Osteocyte (in vitro differentiated cells): ENCODE data around the gene BFSP1. TPM values are rescaled to one million over a fixed set of nuclear protein-coding genes. Genes with fewer than 3 reads are reported as not detected.

Experiments
- DNase-seq: peaks from one replicate; pipeline ENCODE4 v3.0.0; 2021; ENCODE audit warnings: mixed read lengths; ENCODE audit not compliant: unreplicated experiment; ENCODE audit errors: extremely low spot score
- H3K27ac Mint-ChIP-seq: one replicate; pipeline ENCODE4 v1.8.0; 2021; ENCODE audit warnings: mild to moderate bottlenecking, mixed read lengths; ENCODE audit not compliant: unreplicated experiment
- H3K27me3 Mint-ChIP-seq: one replicate; pipeline ENCODE4 v1.8.0; 2021; ENCODE audit warnings: mixed read lengths; ENCODE audit not compliant: unreplicated experiment
- H3K36me3 Mint-ChIP-seq: one replicate; pipeline ENCODE4 v1.8.0; 2021; ENCODE audit warnings: mixed read lengths; ENCODE audit not compliant: unreplicated experiment
- H3K4me1 Mint-ChIP-seq: one replicate; pipeline ENCODE4 v1.8.0; 2021; ENCODE audit warnings: mixed read lengths; ENCODE audit not compliant: unreplicated experiment
- H3K4me3 Mint-ChIP-seq: one replicate; pipeline ENCODE4 v1.8.0; 2021; ENCODE audit warnings: mild to moderate bottlenecking, moderate library complexity, mixed read lengths; ENCODE audit not compliant: unreplicated experiment
- H3K9me3 Mint-ChIP-seq: one replicate; pipeline ENCODE4 v1.8.0; 2021; ENCODE audit warnings: mixed read lengths; ENCODE audit not compliant: unreplicated experiment
- total RNA-seq: library from RNA; stranded (reverse); gene quantifications from 2 replicates; pipeline ENCODE4 v1.2.1, GENCODE V29; 2021
- TF ChIP-seq, protein P1 (sequence below): fragments of 200-600 bp; sonication (generic); IDR thresholded peaks from 2 replicates; pipeline ENCODE4 v1.5.0; 2021; ENCODE audit warnings: antibody characterized with exemption, mild to moderate bottlenecking, moderate library complexity

BFSP1 gene
- total RNA-seq, 1 donor from 2014 or later: 13.8 TPM

DNA sequence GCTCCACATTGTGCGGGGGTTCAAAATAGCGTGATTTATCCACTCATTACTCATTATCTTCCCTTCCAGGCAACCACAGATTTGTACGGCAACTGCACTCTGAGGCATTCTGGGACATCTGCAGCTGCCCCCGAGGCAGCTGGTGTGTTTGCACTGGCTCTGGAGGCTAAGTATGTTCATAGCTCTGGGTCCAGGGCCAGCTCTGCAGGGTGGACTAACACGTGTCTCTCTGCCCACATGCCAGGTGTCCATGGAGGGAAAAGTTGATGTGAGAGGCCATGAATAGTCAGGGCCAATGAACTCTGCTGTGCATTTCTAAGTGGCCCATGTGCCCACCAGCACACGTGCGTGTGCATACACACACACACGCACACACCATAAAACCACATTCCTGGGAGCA, 74.9 kb downstream of the BFSP1 start:
- peak; percentile 23 for DNase-seq
- peaks cover 5% of the 10 kb centered on the region for H3K9me3 Mint-ChIP-seq
- H3K27me3 Mint-ChIP-seq: peaks cover 49% of the 10 kb centered on the region
- H3K4me1 Mint-ChIP-seq: no peaks in the 10 kb centered on the region
- H3K36me3 Mint-ChIP-seq: no peaks in the 10 kb centered on the region
- no peak overlapping the region for H3K4me3 Mint-ChIP-seq
- TF ChIP-seq, protein P1, sequence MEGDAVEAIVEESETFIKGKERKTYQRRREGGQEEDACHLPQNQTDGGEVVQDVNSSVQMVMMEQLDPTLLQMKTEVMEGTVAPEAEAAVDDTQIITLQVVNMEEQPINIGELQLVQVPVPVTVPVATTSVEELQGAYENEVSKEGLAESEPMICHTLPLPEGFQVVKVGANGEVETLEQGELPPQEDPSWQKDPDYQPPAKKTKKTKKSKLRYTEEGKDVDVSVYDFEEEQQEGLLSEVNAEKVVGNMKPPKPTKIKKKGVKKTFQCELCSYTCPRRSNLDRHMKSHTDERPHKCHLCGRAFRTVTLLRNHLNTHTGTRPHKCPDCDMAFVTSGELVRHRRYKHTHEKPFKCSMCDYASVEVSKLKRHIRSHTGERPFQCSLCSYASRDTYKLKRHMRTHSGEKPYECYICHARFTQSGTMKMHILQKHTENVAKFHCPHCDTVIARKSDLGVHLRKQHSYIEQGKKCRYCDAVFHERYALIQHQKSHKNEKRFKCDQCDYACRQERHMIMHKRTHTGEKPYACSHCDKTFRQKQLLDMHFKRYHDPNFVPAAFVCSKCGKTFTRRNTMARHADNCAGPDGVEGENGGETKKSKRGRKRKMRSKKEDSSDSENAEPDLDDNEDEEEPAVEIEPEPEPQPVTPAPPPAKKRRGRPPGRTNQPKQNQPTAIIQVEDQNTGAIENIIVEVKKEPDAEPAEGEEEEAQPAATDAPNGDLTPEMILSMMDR: no peak
- no peak overlapping the region for H3K27ac Mint-ChIP-seq

DNA sequence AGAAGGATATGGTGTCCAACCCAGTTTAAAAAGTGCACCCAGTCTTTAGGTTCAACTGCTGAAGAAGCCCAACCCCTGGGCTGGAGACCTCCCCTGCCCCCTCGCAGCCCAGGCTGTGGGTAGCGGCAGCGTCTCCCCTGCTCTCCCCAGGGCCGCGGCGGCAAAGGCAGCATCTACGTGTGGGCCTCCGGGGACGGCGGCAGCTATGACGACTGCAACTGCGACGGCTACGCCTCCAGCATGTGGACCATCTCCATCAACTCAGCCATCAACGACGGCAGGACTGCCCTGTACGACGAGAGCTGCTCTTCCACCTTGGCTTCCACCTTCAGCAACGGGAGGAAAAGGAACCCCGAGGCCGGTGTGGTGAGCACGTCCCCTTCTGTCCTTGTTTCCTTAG, 77.6 kb downstream of the BFSP1 start:
- no peak overlapping the region for H3K27ac Mint-ChIP-seq
- no peaks in the 10 kb centered on the region for H3K36me3 Mint-ChIP-seq
- no peaks in the 10 kb centered on the region for H3K9me3 Mint-ChIP-seq
- no peak overlapping the region for H3K4me3 Mint-ChIP-seq
- TF ChIP-seq, protein P1: no peak
- no peaks in the 10 kb centered on the region for H3K4me1 Mint-ChIP-seq
- DNase-seq: no peak
- peaks cover 47% of the 10 kb centered on the region for H3K27me3 Mint-ChIP-seq

DNA sequence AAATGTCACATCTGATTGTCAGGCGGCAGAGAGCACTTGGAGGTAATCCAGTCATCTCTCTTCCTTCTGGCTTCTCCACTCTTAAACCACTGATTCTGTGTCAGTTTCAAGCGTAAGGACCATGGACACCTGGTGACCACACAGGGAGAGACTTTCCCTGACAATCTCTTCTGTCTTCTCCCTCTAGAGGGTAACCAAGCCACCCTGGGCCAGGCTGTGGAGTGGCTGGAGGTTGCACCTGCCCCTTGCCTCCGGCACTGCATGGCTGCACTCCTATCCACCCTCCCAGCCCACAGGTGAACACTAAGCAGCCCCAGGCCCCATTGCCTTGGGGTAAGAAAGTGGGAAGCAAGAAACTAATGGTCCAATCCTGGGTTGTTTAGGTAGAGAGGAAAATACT, 78.7 kb downstream of the BFSP1 start:
- Mint-ChIP-seq H3K4me3 (no peak overlapping the region), H3K27ac (no peak overlapping the region), H3K36me3 (no peaks in the 10 kb centered on the region), H3K4me1 (no peaks in the 10 kb centered on the region), H3K27me3 (peaks cover 44% of the 10 kb centered on the region), H3K9me3 (no peaks in the 10 kb centered on the region)
- DNase-seq: no peak
- TF ChIP-seq, protein P1: no peak

DNA sequence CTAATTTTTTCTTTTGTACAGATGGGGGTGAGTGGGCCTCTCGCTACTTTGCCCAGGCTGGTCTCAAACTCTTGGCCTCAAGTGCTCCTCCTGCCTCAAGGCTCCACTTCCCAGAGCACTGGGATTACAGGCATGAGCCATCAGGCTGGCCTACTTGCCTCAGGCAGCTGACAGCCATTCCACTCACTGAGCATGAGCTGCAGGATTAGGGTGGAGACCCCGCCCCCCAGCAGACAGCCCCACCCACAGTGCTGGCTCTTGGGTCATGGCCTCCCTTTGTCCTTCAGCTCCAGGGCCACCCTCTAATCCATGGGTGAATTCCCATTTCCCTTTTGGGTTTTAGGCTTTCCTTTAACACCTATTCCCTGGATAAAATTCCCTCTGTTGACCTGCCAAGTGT, 82.1 kb downstream of the BFSP1 start:
- Mint-ChIP-seq H3K27ac (no peak overlapping the region), H3K4me3 (no peak overlapping the region), H3K27me3 (peaks cover 38% of the 10 kb centered on the region), H3K9me3 (no peaks in the 10 kb centered on the region), H3K4me1 (no peaks in the 10 kb centered on the region), H3K36me3 (no peaks in the 10 kb centered on the region)
- TF ChIP-seq, protein P1: no peak
- DNase-seq: no peak

DNA sequence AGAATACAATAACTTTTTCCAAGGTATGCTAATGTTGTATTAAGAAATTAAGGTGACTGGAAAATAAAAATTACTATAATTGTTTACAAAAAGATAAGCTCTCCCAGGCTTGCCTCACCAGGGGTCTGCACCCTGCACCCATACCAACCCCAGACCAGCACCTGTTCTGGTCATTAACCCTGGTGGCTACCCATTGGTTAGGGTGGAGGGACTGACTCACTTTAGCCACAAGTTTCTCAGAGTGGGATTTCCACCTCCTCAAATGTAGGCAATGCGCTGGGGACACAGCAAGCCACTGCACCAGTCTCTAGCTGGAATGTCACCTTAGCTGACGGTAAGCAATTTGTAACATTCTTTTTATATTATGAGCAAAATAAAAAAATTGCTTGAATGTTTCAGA, 83.1 kb downstream of the BFSP1 start:
- Mint-ChIP-seq H3K36me3 (no peaks in the 10 kb centered on the region), H3K27me3 (peaks cover 39% of the 10 kb centered on the region), H3K27ac (no peak overlapping the region), H3K4me3 (no peak overlapping the region), H3K9me3 (no peaks in the 10 kb centered on the region), H3K4me1 (no peaks in the 10 kb centered on the region)
- no peak for DNase-seq
- TF ChIP-seq, protein P1: no peak
